Activated effector memory CD4-positive, alpha-beta T cell treated with anti-CD3 and anti-CD28 coated beads, Interleukin-2, amount 50 U/mL, for 16 hours (primary cell): ENCODE measurements around the gene COA3.
A peak's percentile ranks its signal among the peaks of the same experiment; 100 is the strongest.

Experiments used
- DNase-seq: peaks from one replicate; pipeline ENCODE4 v3.0.0-alpha.2; 2020

The COA3 gene

GRCh38 chr17:42798383-42799380 lies at the start of gene COA3, which contains the start of gene CNTD1:
TSS of gene COA3 (minus strand) at chr17:42798704. CDS start at chr17:42798681, 23 bp downstream.
TSS of gene CNTD1 (plus strand) at chr17:42798861. CDS start at chr17:42799068, 207 bp downstream.
- DNase-seq: peak; percentile 91

- DNase-seq: no peak
Observed at GRCh38 chr17:42848093-42848492, 49.6 kb upstream of the COA3 start.

DNA sequence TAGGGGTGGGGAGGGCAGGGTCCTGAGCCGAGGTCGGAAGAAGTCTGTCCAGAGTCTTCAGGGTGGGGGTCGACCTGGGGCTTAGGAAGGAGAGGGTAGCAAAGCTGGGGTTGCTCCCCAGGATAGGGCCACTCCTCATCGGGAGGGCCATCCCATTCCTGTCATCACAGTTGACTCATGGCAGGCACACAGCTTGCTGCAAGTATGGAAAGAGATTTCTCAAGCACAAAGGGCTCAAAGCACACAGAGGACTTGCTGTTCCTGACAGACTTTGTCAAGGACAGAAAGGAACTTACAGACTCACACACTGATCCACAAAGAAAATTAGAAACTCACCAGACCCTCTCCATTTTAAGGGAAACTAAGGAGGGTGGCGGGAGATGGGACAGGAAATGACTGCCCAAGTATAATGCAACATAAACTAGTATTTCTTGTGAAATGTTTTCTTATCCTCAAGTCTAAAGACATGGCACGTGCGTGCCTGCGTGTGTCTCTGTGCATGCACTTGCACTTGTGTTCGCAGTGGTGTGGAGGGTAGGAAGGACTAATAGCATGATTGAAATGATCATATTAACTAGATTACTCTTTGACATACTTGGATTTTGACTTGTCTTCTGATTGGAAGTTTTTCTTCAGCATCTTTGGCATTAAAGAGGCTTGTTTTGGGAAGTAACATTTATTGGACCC lies 48.2 kb upstream of the COA3 start:
- DNase-seq: no peak

DNA sequence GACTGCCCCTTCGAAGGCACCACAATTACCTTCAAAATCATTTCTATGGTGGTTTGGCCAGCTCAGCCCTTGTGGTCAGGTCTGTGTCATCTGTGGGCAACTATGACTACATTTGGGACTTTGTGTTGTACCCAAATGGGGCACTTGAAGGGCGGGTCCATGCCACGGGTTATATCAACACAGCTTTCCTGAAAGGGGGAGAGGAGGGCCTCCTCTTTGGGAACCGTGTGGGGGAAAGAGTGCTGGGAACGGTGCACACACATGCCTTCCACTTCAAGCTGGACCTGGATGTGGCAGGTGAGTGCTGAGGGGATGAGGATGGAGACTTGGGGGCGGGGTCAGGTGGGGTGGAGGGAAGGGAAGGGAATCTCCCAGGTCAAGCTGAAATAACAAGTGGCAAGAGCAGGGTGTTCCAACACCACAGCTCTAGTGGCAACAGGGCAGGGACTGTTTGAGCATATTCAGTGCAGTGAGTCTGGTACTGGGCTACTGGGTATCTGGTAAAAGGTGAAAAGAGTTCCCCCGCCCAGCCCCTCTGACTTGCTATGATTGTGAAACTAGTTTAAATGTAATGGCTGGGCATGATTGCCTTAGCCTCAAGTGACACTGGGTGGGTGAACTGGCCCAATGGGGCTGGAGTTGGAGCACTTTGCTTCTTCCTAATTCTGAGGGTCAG lies 47.6 kb upstream of the COA3 start:
- peak; percentile 67 for DNase-seq

GRCh38 chr17:42845556-42845917 lies 47.0 kb upstream of the COA3 start:
- DNase-seq: no peak

- peak; percentile 45 for DNase-seq
Observed at GRCh38 chr17:42844761-42845555, 46.5 kb upstream of the COA3 start.

DNA sequence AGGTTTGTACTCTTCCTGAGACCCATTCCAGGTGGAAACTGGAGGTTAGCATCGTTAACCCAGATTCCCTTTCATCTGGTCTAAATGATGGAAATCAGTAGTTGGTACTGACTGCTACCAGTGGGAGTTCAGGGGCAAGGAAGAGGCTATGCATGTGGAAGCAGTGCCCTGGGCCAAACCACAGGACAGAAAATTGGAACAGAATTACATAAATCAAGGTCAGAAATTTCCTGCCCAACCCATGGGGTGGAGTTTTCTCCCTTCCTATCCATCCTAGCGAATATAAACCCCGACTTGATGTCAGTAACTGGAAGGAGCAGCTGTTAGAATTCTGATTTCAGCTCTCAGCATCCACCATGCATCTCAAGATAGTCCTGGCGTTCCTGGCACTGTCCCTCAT lies 45.8 kb upstream of the COA3 start, which contains the start of gene AOC2:
Gene AOC2 (plus strand): TSS at position 310 of the 400 bp plus-strand sequence. CDS start 47 bp downstream, at position 357.
- DNase-seq: no peak

DNA sequence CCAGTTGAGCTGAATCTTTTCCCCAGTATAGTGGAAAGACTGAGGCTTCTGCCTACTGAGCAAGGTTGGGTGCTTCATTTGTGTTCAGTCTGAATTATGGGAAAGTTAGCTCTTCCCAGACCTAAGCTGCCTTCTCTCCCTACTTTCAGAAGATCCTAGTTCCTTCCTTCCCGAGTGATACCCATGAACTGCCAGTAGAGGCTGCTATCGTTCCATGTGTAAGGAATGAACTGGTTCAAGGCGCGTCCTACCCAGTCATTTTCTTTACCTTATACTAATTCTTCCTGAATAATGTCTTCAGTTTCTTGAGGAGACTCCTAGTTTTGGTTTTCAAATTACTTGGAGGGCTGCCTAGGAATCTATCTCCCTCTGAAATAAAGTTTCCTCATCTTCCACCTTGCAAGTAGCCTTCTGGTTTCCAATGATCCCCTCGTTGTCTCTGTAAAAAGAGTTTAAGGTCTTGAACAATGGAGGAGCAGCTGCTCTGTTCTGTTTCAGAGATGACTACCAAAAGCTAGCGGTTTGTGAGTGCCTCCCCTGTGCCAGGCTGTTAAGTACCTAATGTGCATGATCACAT lies 44.9 kb upstream of the COA3 start:
- DNase-seq: peak; percentile 44

DNA sequence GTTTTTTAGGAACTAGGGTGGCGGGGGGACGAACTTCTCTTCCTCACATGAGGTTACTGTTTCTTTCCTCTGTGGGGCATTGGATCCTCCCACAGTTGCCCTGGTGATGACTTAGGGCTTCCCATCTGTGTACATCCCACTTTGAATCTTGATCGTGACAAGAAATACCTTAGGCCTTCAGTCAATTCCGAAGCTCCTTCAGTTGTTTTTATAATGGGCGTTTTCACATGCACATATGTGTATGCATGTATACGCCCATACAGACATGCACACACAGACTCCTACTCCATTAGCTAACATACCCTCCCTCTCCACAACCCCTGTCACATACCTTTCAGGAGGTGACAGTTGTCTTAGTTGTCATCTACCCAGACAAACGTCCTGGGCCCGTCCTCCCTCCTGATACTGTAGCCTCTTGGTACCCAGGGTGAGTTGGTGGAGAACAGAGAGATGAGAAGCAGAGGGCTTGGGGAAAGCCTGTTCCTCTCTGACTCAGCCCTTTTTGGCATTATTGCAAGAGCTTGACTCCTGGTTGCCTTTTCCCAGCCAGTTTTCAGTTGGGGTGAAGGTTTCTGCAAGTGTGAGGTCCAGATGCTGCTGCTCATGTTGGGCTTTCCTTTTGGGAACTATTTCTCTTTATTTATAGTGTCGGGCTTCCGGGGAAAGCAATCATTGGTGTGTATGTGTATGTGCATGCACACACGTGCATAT lies 43.6 kb upstream of the COA3 start:
- DNase-seq: peak; percentile 2

GRCh38 chr17:42835732-42836131 lies 37.2 kb upstream of the COA3 start:
- no peak for DNase-seq

- DNase-seq: no peak
Observed at GRCh38 chr17:42833767-42834422, 35.4 kb upstream of the COA3 start.

DNA sequence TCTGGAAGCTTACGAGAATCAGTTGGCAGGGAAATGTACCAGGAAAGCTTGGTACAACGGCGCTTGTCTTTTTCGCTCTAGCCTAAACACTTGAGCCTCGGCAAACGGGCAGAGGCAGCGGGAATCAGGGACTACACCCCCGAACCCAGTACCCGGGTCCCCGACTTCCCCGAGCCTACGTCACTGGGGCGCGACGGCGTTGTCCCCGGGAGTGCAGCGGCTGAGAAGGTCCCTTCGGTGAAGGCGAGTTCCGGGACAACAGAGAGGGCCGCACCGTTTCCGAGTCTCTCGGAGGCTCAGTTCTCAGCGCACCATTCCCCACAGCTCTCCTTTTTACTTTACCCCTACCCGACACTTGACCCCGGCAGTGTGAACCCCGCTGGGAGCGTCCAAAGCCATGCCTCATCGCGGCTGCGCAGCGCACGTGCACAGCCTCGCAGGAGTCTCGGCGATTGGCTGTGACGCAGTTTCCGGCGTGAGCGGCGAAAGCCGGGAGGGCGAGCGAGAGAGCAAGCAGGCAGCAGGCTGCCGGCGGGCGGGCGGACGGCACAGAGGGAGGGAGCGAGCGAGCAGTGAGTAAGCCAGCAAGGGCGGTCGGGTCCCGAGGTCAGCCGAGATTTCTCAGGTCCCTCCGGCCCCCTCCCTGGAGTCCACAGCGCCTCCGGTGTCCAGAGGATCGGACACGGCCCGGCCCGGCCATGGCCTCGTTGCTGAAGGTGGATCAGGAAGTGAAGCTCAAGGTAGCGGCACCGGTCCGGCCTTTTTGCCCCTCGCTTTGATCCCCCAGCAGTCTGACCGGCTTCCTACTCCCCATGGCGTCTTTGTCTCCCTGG lies 34.6 kb upstream of the COA3 start, which contains the start of gene PSME3:
Gene PSME3 (plus strand): TSS at position 464 of the 833 bp plus-strand sequence. CDS start 235 bp downstream, at position 699.
- peak; percentile 97 for DNase-seq

GRCh38 chr17:42832213-42832933 lies 33.9 kb upstream of the COA3 start:
- DNase-seq: no peak

DNA sequence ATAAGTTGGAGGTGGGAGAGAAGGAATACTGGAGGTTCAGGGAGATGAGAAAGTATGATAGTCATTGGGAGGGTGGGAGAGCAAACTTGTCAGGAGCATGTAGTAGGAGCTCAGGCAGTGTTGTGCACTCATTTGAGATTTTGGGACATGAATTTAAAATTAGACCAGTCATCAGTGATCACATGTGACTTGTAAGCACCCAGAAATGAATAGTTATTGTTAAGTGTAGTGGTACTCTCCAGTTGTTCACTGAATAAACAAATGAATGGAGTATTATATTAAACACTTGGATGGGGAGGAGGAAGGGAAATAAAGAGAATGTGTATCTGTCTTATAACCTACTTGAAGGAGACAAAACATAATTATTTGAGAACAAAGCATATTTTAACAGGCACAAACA lies 32.5 kb upstream of the COA3 start:
- DNase-seq: no peak

DNA sequence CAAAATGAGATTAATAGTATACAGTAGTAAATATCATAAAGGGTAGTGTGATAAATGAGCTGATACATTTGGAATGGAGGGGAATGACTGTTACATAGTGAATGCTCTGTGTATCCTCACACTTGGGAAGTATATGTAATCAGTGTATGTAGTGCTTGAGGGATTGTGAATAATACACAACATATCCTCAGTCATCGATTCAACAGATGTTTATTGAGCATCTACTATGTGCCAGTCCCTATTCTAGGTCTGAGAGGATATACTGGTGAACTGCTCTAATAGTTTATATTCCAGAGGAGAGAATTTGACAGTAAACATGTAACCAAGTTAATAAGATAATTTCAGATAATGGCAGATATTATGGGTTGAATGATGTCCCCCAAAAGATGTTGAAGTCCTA lies 29.0 kb upstream of the COA3 start:
- DNase-seq: no peak

- no peak for DNase-seq
Observed at GRCh38 chr17:42821176-42821575, 22.7 kb upstream of the COA3 start.

DNA sequence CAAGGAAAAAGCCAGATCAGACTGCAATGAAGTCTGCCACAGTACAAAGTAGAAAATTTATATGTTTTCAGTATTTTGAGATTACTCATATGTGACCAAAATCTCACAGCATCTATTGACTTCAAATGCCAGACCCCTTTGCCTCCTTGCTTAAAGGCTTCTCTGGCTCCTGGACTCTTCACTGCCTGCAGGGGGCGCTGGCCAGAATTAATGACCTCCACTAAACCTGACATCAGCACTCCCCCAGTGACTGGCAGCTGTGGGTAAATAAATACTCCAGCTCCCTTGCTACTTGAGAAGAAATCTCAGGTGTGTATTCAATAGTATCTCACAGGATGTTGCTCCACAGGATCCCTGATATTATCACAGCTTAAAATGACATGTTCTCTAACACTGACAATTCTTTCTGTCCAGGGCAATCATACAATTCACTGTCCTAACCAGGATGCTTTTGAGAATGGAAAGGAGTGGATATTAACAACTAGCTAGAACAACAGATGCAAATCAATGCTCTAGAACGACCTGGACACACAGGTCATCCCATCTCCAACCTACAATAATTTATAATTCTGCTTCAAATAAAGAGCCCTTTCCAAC lies 21.5 kb upstream of the COA3 start:
- peak; percentile 88 for DNase-seq

- no peak for DNase-seq
Observed at GRCh38 chr17:42818379-42818778, 19.9 kb upstream of the COA3 start.
